ENCODE results near the gene SLFN12. TPM values are rescaled to one million over a fixed set of nuclear protein-coding genes. Genes with fewer than 3 reads are reported as not detected.
A peak's percentile ranks its signal among the peaks of the same experiment; 100 is the strongest.
"Not testable (repeated sequence)": the region's sequence is repeated elsewhere in the genome, so short reads cannot be mapped to it uniquely, and the experiment has no call there.

Gene SLFN12
- total RNA-seq, 2 donors from 2014 or later = 10.4 to 25.3 TPM

- TF ChIP-seq CTCF (IDR thresholded peaks at IDR 0.05) = no peak
- Histone ChIP-seq H3K9me3 (no peaks in the 10 kb centered on the region), H3K4me3 (no peak overlapping the region), H3K36me3 (no peaks in the 10 kb centered on the region), H3K27me3 (replicated peaks; ENCODE audit: insufficient read depth) (no peaks in the 10 kb centered on the region), H3K4me1 (ENCODE audit: control insufficient read depth in 1 of 2, low read depth in 2 of 2) (no peaks in the 10 kb centered on the region), H3K27ac (no peak overlapping the region)
- DNase-seq (ENCODE audit: low spot score) (no peak), ATAC-seq (ENCODE audit: insufficient number of reproducible peaks, low FRiP score, low read depth) (no peak)
Observed at GRCh38 chr17:35467824-35468223, 35.5 kb upstream of the SLFN12 start.

GRCh38 chr17:35460354-35460851 lies 28.1 kb upstream of the SLFN12 start:
- H3K27ac ChIP-seq = no peak overlapping the region
- no peak for ATAC-seq (ENCODE audit: insufficient number of reproducible peaks, low FRiP score, low read depth)
- H3K9me3 ChIP-seq = no peaks in the 10 kb centered on the region
- no peaks in the 10 kb centered on the region for H3K36me3 ChIP-seq
- H3K27me3 ChIP-seq (replicated peaks; ENCODE audit: insufficient read depth) = no peaks in the 10 kb centered on the region
- TF ChIP-seq CTCF (IDR thresholded peaks at IDR 0.05) = no peak
- H3K4me1 ChIP-seq (ENCODE audit: control insufficient read depth in 1 of 2, low read depth in 2 of 2) = no peaks in the 10 kb centered on the region
- peak overlapping the region; percentile 56 for H3K4me3 ChIP-seq
- no peak for DNase-seq (ENCODE audit: low spot score)

DNA sequence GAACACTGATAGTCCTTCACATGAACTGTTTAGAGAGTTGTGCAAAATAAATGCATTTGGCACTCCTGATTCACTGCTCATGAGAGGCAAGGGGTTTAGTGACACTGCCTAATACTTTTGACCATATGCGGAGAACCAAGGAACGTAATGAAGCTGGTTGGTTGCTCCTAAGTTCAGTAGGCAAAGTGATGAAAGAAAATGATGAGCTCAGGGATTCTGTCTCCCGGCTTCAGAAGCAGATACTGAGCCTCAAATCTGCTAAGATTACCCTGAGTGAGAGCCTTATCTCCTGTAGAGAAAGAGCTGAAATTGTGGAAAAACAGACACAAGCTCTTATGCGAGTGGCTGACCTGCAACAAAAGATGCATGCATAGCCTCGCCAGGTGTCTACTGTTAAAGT lies 21.7 kb upstream of the SLFN12 start:
- H3K9me3 ChIP-seq; H3K27me3 ChIP-seq (replicated peaks; ENCODE audit: insufficient read depth); ATAC-seq (ENCODE audit: insufficient number of reproducible peaks, low FRiP score, low read depth); H3K4me1 ChIP-seq (ENCODE audit: control insufficient read depth in 1 of 2, low read depth in 2 of 2); H3K4me3 ChIP-seq; DNase-seq (ENCODE audit: low spot score); H3K36me3 ChIP-seq; H3K27ac ChIP-seq: not testable (repeated sequence)

DNA sequence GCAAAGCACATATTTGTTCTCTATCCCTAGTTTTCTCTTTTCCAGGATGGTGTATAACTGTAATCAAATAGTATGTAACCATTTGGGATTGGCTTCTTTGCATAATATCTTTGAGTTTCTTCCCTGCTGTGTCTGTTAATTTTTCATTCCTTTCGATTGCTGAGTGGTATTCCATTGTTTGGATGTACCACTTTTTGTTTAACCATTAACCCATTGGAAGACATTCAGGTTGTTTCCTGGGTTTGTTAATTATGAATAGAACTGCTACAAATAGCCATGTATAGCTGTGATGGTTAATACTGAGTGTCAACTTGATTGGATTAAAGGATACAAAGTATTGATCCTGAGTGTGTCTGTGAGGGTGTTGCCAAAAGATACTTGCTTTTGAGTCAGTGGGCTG lies 20.9 kb upstream of the SLFN12 start:
- ATAC-seq (ENCODE audit: insufficient number of reproducible peaks, low FRiP score, low read depth) (no peak), DNase-seq (ENCODE audit: low spot score) (no peak)
- no peaks in the 10 kb centered on the region for H3K9me3 ChIP-seq
- peaks cover 0 to 10% of the 10 kb centered on the region in 2 donors for H3K4me1 ChIP-seq (ENCODE audit: control insufficient read depth in 1 of 2, low read depth in 2 of 2)
- H3K27me3 ChIP-seq (replicated peaks; ENCODE audit: insufficient read depth) = no peaks in the 10 kb centered on the region
- no peak for TF ChIP-seq CTCF (IDR thresholded peaks at IDR 0.05)
- no peak overlapping the region for H3K4me3 ChIP-seq
- H3K36me3 ChIP-seq = no peaks in the 10 kb centered on the region
- H3K27ac ChIP-seq = no peak overlapping the region

DNA sequence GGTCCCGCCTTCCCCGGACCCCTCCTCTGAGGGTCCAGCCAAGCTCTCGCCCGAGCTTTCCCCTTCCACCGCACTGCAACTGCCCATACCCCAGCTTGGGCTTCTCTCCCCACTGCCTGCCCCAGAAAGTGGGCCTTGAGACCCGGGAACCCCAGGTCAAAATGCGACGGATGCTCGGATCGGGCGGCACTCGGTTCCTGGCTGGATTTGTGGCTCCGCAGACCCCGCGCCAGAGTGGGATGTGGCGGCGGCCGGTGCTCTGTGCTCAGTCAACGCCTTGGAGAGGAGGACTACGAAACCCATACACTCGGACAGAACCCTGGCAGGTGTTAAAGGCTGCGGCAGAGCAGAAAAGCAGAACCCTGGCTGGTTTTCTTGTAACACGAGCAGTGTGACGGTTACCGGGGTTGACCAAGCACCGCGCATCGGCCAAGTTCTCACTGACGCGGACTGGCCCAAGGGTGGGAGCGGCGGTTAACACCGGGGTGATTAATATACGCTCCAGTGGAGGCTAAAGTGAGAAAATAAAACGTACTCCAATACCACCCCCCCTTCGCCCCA lies 17.2 kb upstream of the SLFN12 start:
- H3K36me3 ChIP-seq = no peaks in the 10 kb centered on the region
- DNase-seq (ENCODE audit: low spot score) (no peak), ATAC-seq (ENCODE audit: insufficient number of reproducible peaks, low FRiP score, low read depth) (no peak)
- peaks cover 0 to 10% of the 10 kb centered on the region in 2 donors for H3K4me1 ChIP-seq (ENCODE audit: control insufficient read depth in 1 of 2, low read depth in 2 of 2)
- peak overlapping the region; percentile 82 for H3K4me3 ChIP-seq
- no peaks in the 10 kb centered on the region for H3K9me3 ChIP-seq
- peak overlapping the region in 1 of 2 donors; percentile 21 for H3K27ac ChIP-seq
- TF ChIP-seq CTCF (IDR thresholded peaks at IDR 0.05) = no peak
- H3K27me3 ChIP-seq (replicated peaks; ENCODE audit: insufficient read depth) = no peaks in the 10 kb centered on the region

GRCh38 chr17:35448899-35449227 lies 16.6 kb upstream of the SLFN12 start:
- H3K36me3 ChIP-seq = no peaks in the 10 kb centered on the region
- H3K9me3 ChIP-seq = no peaks in the 10 kb centered on the region
- TF ChIP-seq CTCF (IDR thresholded peaks at IDR 0.05) = no peak
- DNase-seq (ENCODE audit: low spot score) = no peak
- peak overlapping the region; percentile 82 for H3K4me3 ChIP-seq
- no peak overlapping the region for H3K27ac ChIP-seq
- no peaks in the 10 kb centered on the region for H3K27me3 ChIP-seq (replicated peaks; ENCODE audit: insufficient read depth)
- ATAC-seq (ENCODE audit: insufficient number of reproducible peaks, low FRiP score, low read depth) = no peak
- H3K4me1 ChIP-seq (ENCODE audit: control insufficient read depth in 1 of 2, low read depth in 2 of 2) = peaks cover 0 to 10% of the 10 kb centered on the region in 2 donors
